HEK293T (cell line): Measurements from ENCODE around the gene CDX2.

ENCODE experiments used
- CTCF ChIA-PET: fragments of 350-600 bp; formaldehyde crosslinking; extraction: SDS; loops from one replicate; lab custom pipeline; 2021; ENCODE audit warnings: antibody characterized with exemption, inconsistent platforms; lab: Yijun Ruan, JAX
- POLR2A ChIA-PET: fragments of 350-600 bp; formaldehyde crosslinking; extraction: SDS; loops from one replicate; lab custom pipeline; 2020; ENCODE audit warnings: antibody characterized with exemption, inconsistent platforms; lab: Yijun Ruan, JAX
- DNase-seq: peaks from one replicate; pipeline ENCODE4 v3.0.0; 2012; ENCODE audit warnings: mixed read lengths; ENCODE audit errors: extremely low spot score
- ARNT ChIP-seq: fragments of 450-650 bp; IDR thresholded peaks from 2 replicates; pipeline ENCODE4 v1.6.1; 2017; ENCODE audit warnings: mild to moderate bottlenecking
- BHLHE40 ChIP-seq: fragments of 450-650 bp; IDR thresholded peaks from 2 replicates; pipeline ENCODE4 v1.6.1; 2016; ENCODE audit warnings: mild to moderate bottlenecking, moderate library complexity, borderline replicate concordance
- CTBP1 ChIP-seq: fragments of 450-650 bp; IDR thresholded peaks from 2 replicates; pipeline ENCODE4 v1.6.1; 2016; ENCODE audit warnings: borderline replicate concordance
- ELF4 ChIP-seq: fragments of 450-650 bp; IDR thresholded peaks from 2 replicates; pipeline ENCODE4 v1.6.1; 2017; ENCODE audit warnings: antibody characterized with exemption
- FOXA1 ChIP-seq: fragments of 450-650 bp; IDR thresholded peaks from 2 replicates; pipeline ENCODE4 v1.6.1; 2016; ENCODE audit warnings: mild to moderate bottlenecking
- FOXK2 ChIP-seq: fragments of 450-650 bp; IDR thresholded peaks from 2 replicates; pipeline ENCODE4 v1.6.1; 2016; ENCODE audit warnings: mild to moderate bottlenecking
- FOXM1 ChIP-seq: fragments of 450-650 bp; IDR thresholded peaks from 2 replicates; pipeline ENCODE4 v1.6.1; 2017; ENCODE audit warnings: mild to moderate bottlenecking, borderline replicate concordance
- HDGF ChIP-seq: fragments of 450-650 bp; IDR thresholded peaks from 2 replicates; pipeline ENCODE4 v1.6.1; 2017; ENCODE audit warnings: antibody characterized with exemption, borderline replicate concordance
- L3MBTL2 ChIP-seq: fragments of 450-650 bp; conservative IDR thresholded peaks from 2 replicates; pipeline ENCODE4 v1.6.1; 2016; ENCODE audit warnings: mild to moderate bottlenecking
- LEF1 ChIP-seq: fragments of 450-650 bp; IDR thresholded peaks from 2 replicates; pipeline ENCODE4 v1.6.1; 2017; ENCODE audit warnings: mild to moderate bottlenecking, borderline replicate concordance
- NFRKB ChIP-seq: fragments of 450-650 bp; IDR thresholded peaks from 2 replicates; pipeline ENCODE4 v1.6.1; 2016; ENCODE audit warnings: mild to moderate bottlenecking, moderate library complexity
- SP1 ChIP-seq: fragments of 450-650 bp; IDR thresholded peaks from 2 replicates; pipeline ENCODE4 v1.6.1; 2017
- SUZ12 ChIP-seq: fragments of 450-650 bp; IDR thresholded peaks from 2 replicates; pipeline ENCODE4 v1.6.1; 2016; ENCODE audit warnings: mild to moderate bottlenecking
- TARDBP ChIP-seq: fragments of 450-650 bp; IDR thresholded peaks from 2 replicates; pipeline ENCODE4 v1.6.1; 2016
- ZNF384 ChIP-seq: fragments of 450-650 bp; IDR thresholded peaks from 2 replicates; pipeline ENCODE4 v1.6.1; 2016
- TF ChIP-seq, protein P1 (sequence below): fragments of 450-650 bp; IDR thresholded peaks from 2 replicates; pipeline ENCODE4 v1.6.1; 2016

The CDX2 gene

GRCh38 chr13:27961227-27962085 lies 7.7 kb downstream of the CDX2 start:
- ChIA-PET CTCF (interaction anchor here (1.2 kb wide), 1 partner anchor 135 kb away, joined by 3 read pairs; no protein-coding TSS in a partner anchor), POLR2A (no interaction called here)
- TF ChIP-seq ZNF384: no peak
- TF ChIP-seq, protein P1, sequence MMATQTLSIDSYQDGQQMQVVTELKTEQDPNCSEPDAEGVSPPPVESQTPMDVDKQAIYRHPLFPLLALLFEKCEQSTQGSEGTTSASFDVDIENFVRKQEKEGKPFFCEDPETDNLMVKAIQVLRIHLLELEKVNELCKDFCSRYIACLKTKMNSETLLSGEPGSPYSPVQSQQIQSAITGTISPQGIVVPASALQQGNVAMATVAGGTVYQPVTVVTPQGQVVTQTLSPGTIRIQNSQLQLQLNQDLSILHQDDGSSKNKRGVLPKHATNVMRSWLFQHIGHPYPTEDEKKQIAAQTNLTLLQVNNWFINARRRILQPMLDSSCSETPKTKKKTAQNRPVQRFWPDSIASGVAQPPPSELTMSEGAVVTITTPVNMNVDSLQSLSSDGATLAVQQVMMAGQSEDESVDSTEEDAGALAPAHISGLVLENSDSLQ: no peak
- no peak for TF ChIP-seq ARNT
- no peak for TF ChIP-seq BHLHE40
- TF ChIP-seq SP1: no peak
- TF ChIP-seq FOXM1: no peak
- TF ChIP-seq NFRKB: no peak
- no peak for TF ChIP-seq HDGF
- TF ChIP-seq CTBP1: no peak
- TF ChIP-seq SUZ12: no peak
- TF ChIP-seq LEF1: no peak
- no peak for TF ChIP-seq FOXK2
- no peak for TF ChIP-seq ELF4
- no peak for TF ChIP-seq FOXA1
- no peak for TF ChIP-seq TARDBP
- no peak for TF ChIP-seq L3MBTL2
- DNase-seq: no peak

- DNase-seq: no peak
- POLR2A ChIA-PET: no interaction called here
- CTCF ChIA-PET: no interaction called here
- TF ChIP-seq FOXA1 (no peak), ZNF384 (no peak), FOXK2 (no peak), LEF1 (no peak)
Measured at GRCh38 chr13:27960362-27961226, 8.5 kb downstream of the CDX2 start.

DNA sequence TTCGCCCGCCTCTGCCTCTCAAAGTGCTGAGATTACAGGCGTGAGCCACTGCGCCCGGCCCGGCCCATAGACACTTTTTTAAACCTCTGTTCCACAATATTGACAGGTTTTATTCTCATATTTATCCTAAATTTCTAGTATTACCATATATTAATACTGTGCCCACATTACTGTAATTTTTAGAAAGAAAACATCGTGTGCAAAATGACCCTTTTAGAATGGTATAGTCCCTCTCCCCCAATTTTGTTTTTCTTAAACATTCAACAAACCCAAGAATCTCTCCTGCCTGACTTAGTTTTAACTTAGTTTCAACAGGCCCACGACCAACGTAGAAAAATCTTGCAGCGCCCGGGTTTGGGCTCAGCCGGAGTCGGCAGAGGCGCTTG lies 9.1 kb downstream of the CDX2 start:
- ChIA-PET CTCF (no interaction called here), POLR2A (no interaction called here)
- DNase-seq: no peak
- no peak for TF ChIP-seq CTBP1
- no peak for TF ChIP-seq ARNT
- TF ChIP-seq BHLHE40: no peak
- TF ChIP-seq TARDBP: no peak

DNA sequence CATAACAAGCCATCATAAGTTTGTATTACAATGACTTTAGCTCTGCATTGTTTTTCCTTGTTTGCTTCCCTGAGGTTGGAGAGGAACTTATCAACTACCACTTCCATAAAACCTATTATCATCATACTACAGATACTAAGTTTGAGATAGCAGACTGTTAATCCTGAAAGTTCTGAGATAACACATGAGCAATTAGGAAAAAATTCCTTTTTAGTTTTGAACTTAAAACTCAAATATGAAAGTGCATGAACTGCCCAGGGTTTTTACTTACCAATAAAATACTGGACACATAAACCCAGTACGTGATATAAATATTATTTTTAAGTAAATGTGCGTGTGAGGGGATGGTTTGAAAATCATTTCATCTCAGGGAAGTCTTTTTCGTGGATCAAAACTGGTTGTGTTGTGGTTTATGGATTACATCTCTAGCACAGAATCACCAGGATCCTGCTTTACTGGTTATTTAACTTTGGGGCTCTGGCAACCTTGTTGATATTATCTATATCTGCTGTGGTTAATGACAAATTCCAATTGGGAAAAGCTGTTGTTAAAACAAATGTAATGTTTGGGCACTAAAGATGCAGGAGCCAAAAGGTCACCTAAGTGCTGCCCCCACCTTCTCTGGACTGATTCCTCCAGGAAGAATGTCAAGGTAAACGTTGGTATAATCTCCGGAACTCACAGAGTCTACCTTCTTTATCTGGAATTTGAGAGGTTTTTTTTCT lies 12.4 kb downstream of the CDX2 start:
- no peak for DNase-seq
- TF ChIP-seq NFRKB: no peak
- no peak for TF ChIP-seq SP1
- TF ChIP-seq BHLHE40: no peak
- TF ChIP-seq FOXK2: no peak
- TF ChIP-seq CTBP1: no peak
- no peak for TF ChIP-seq SUZ12
- no peak for TF ChIP-seq ZNF384
- no peak for TF ChIP-seq ELF4
- TF ChIP-seq LEF1: no peak
- TF ChIP-seq, protein P1: no peak
- no peak for TF ChIP-seq ARNT
- no peak for TF ChIP-seq HDGF
- CTCF ChIA-PET: interaction anchor here (0.6 to 1.0 kb wide), 4 partner anchors 127 to 638 kb away, joined by 3 read pairs; no protein-coding TSS in a partner anchor
- POLR2A ChIA-PET: interaction anchor here (1.7 kb wide), 1 partner anchor 11 kb away, joined by 5 read pairs; no protein-coding TSS in a partner anchor

GRCh38 chr13:27955014-27955591 lies 14.0 kb downstream of the CDX2 start:
- POLR2A ChIA-PET: interaction anchor here (1.1 kb wide), 2 partner anchors 10 to 125 kb away, joined by 3 to 4 read pairs; no protein-coding TSS in a partner anchor
- no peak for DNase-seq
- no peak for TF ChIP-seq FOXM1
- no peak for TF ChIP-seq ARNT
- TF ChIP-seq NFRKB: no peak
- TF ChIP-seq HDGF: no peak
- no peak for TF ChIP-seq FOXA1
- TF ChIP-seq TARDBP: no peak
- TF ChIP-seq L3MBTL2: no peak
- TF ChIP-seq, protein P1: no peak
- TF ChIP-seq ELF4: no peak
- no peak for TF ChIP-seq SUZ12
- no peak for TF ChIP-seq BHLHE40
- CTCF ChIA-PET: interaction anchor here (1.1 to 3.0 kb wide), 3 partner anchors 86 to 593 kb away, joined by 3 to 41 read pairs (median 15); no protein-coding TSS in a partner anchor
